K562 (cell line): ENCODE data around the gene PHF20. TPM values are rescaled to one million over a fixed set of nuclear protein-coding genes. Genes with fewer than 3 reads are reported as not detected.
A peak's percentile ranks its signal among the peaks of the same experiment; 100 is the strongest.

Experiments used
- ATAC-seq: fragments of 200-7000 bp; cut with Tn5 transposase; 3 replicates; pipeline ENCODE4 v1.9.1; 2020; ENCODE audit warnings: moderate library complexity
- BruUV-seq: library from RNA; stranded (reverse); fragments of 400-500 nt; replicated peaks from 2 replicates; lab custom pipeline; 2021; lab: Mats Ljungman, UMichigan
- CTCF ChIA-PET: fragments of 300-600 bp; formaldehyde crosslinking; extraction: SDS; loops from one replicate; lab custom pipeline; 2021; ENCODE audit warnings: low intra/inter-chr PET ratio; lab: Yijun Ruan, JAX
- POLR2A ChIA-PET: fragments of 300-600, 350-650 bp; sonication (Branson Sonifier 250); formaldehyde crosslinking; extraction: SDS; loops from one replicate; lab custom pipeline; 2021; ENCODE audit warnings: antibody characterized with exemption, inconsistent platforms; lab: Yijun Ruan, JAX
- DNase-seq, 4 experiments: peaks; one replicate each; pipeline versions ENCODE4 v3.0.0 to v3.0.0-alpha.2; 2011 to 2018; ENCODE audit warnings: low spot score in 3 of 4, mixed read lengths in 3 of 4; ENCODE audit errors: extremely low read depth in 1 of 4
- FAIRE-seq: peaks from 2 replicates; lab custom pipeline; 2011; peaks lifted over from hg19 to GRCh38; lab: Jason Lieb, UNC
- H2AFZ ChIP-seq: 2 replicates; pipeline ENCODE4 v1.6.0; 2011; ENCODE audit warnings: low read depth, low read length, control low read depth, inconsistent platforms
- H3K27ac ChIP-seq: fragments of 200-600 bp; 3 replicates; pipeline ENCODE4 v1.8.0; 2011; ENCODE audit warnings: low read depth, mild to moderate bottlenecking, control low read depth, inconsistent platforms, low read length, moderate library complexity, mixed read lengths; ENCODE audit errors: extremely low read depth
- H3K27me3 ChIP-seq, 2 experiments: fragments of 300-600 bp in 1 of 2; 2 replicates in 1 of 2; 3 replicates in 1 of 2; pipeline versions ENCODE4 v1.6.0 to v1.8.0; 2011; ENCODE audit warnings: inconsistent platforms in 2 of 2, low read length in 2 of 2, mild to moderate bottlenecking in 1 of 2, mixed read lengths in 1 of 2, moderate library complexity in 1 of 2; ENCODE audit not compliant: control insufficient read depth in 2 of 2, insufficient read depth in 2 of 2
- H3K36me3 ChIP-seq: fragments of 300-600 bp; 3 replicates; pipeline ENCODE4 v1.8.0; 2011; ENCODE audit warnings: mild to moderate bottlenecking, low read length, inconsistent platforms; ENCODE audit not compliant: control insufficient read depth, insufficient read depth
- H3K4me1 ChIP-seq, 2 experiments: fragments of 200-600 bp in 1 of 2; replicated peaks in 1 of 2; 2 replicates in 1 of 2; 3 replicates in 1 of 2; pipeline versions ENCODE4 v1.5.1 to v1.8.0; 2011; ENCODE audit warnings: inconsistent platforms in 2 of 2, low read length in 2 of 2, mild to moderate bottlenecking in 1 of 2, mixed read lengths in 1 of 2, moderate library complexity in 1 of 2; ENCODE audit not compliant: control insufficient read depth in 2 of 2, insufficient read depth in 2 of 2
- H3K4me2 ChIP-seq: 2 replicates; pipeline ENCODE4 v1.6.1; 2011; ENCODE audit warnings: low read length, control low read depth, inconsistent platforms, mixed read lengths; ENCODE audit not compliant: insufficient read depth
- H3K4me3 ChIP-seq: fragments of 200-600 bp; sonication (generic), shearing (Covaris generic); 2 replicates; pipeline ENCODE4 v1.5.1; 2016; ENCODE audit warnings: control low read depth, inconsistent platforms
- H3K79me2 ChIP-seq: fragments of 200-600 bp; 3 replicates; pipeline ENCODE4 v1.8.0; 2011; ENCODE audit warnings: low read length, inconsistent platforms; ENCODE audit not compliant: control insufficient read depth, insufficient read depth
- H3K9ac ChIP-seq, 2 experiments: 2 replicates each; pipeline versions ENCODE4 v1.6.0 to v1.6.1; 2011; ENCODE audit warnings: low read depth in 2 of 2, low read length in 2 of 2, control low read depth in 1 of 2, inconsistent platforms in 1 of 2, mild to moderate bottlenecking in 1 of 2, mixed read lengths in 1 of 2; ENCODE audit not compliant: insufficient read depth in 1 of 2
- H3K9me1 ChIP-seq: one replicate; pipeline ENCODE4 v1.6.0; 2011; ENCODE audit warnings: inconsistent platforms, mild to moderate bottlenecking, low read length, moderate library complexity; ENCODE audit not compliant: control insufficient read depth, insufficient read depth
- H3K9me3 ChIP-seq: replicated peaks from 2 replicates; pipeline ENCODE4 v1.5.1; 2011; ENCODE audit warnings: low read depth, low read length, inconsistent platforms; ENCODE audit not compliant: control insufficient read depth, insufficient read depth
- H4K20me1 ChIP-seq: replicated peaks from 2 replicates; pipeline ENCODE4 v1.6.1; 2011; ENCODE audit warnings: low read length, inconsistent platforms, mixed read lengths; ENCODE audit not compliant: control insufficient read depth, insufficient read depth
- FOXP1 ChIP-seq: sonication (generic); formaldehyde crosslinking; IDR thresholded peaks from 2 replicates; pipeline ENCODE4 v1.8.0; 2022; ENCODE audit warnings: mild to moderate bottlenecking, missing genetic modification reagents
- FOXP4 ChIP-seq: sonication (generic); formaldehyde crosslinking; IDR thresholded peaks from 2 replicates; pipeline ENCODE4 v1.8.0; 2022; ENCODE audit warnings: mild to moderate bottlenecking, missing genetic modification reagents, borderline replicate concordance
- MLLT1 ChIP-seq, 2 experiments: fragments of 450-650 bp; IDR thresholded peaks; 2 replicates each; pipeline ENCODE4 v1.6.1; 2016
- POLR2A ChIP-seq: fragments of 450-650 bp; conservative IDR thresholded peaks from 2 replicates; pipeline ENCODE4 v1.6.1; 2016
- POLR2B ChIP-seq: fragments of 450-650 bp; IDR thresholded peaks from 2 replicates; pipeline ENCODE4 v1.6.1; 2018; ENCODE audit warnings: low read depth; ENCODE audit not compliant: partially characterized antibody
- THRAP3 ChIP-seq: fragments of 450-650 bp; IDR thresholded peaks from 2 replicates; pipeline ENCODE4 v1.6.1; 2016; ENCODE audit warnings: mild to moderate bottlenecking, inconsistent platforms, borderline replicate concordance
- ZBTB11 ChIP-seq, 3 experiments: fragments of 200-800 bp in 1 of 3; fragments of 250-450 bp in 1 of 3; fragments of 450-650 bp in 1 of 3; sonication (Bioruptor Pico) in 1 of 3; sonication (Bioruptor generic) in 1 of 3; formaldehyde crosslinking in 1 of 3; IDR thresholded peaks; 2 replicates each; pipeline versions ENCODE4 v1.6.1 to v1.8.0; 2016 to 2022; ENCODE audit warnings: mild to moderate bottlenecking in 2 of 3, missing genetic modification characterization in 2 of 3, missing compliant biosample characterization in 1 of 3, moderate library complexity in 1 of 3
- ZHX1 ChIP-seq: fragments of 150-350 bp; conservative IDR thresholded peaks from 2 replicates; pipeline ENCODE4 v1.6.1; 2014; ENCODE audit warnings: low read length
- WGBS: fragments of 100-300 bp; shearing (Covaris generic); methylation state at CpG from one replicate; pipeline ENCODE4 v1.1.6; 2016; ENCODE audit warnings: low coverage, mixed read lengths; ENCODE audit not compliant: insufficient coverage; ENCODE audit errors: missing lambda C conversion rate; 5-methylcytosine and 5-hydroxymethylcytosine counted together
- in situ Hi-C: fragments of 300-500 bp; cut with MboI; formaldehyde crosslinking; loops from 4 replicates; pipeline ENCODE4 v1.15.0; 2018; ENCODE audit warnings: inconsistent platforms, mixed read lengths
- intact Hi-C: fragments of 100-400 bp; cut with micrococcal nuclease; formaldehyde crosslinking; loops from 2 replicates; pipeline ENCODE4 v1.14.2; 2022
- polyA plus RNA-seq, 8 experiments: library from polyadenylated mRNA; depleted of rRNA in 4 of 8; stranded (reverse) in 5 of 8; unstranded in 3 of 8; fragments of >200 nt; fragmentation: Nextera tagmentation in 2 of 8; fragmentation: Illumina TruSeq in 1 of 8; extraction: Ambion mirVana in 2 of 8; extraction: Trizol in 1 of 8; gene quantifications; 2 replicates each; pipeline versions ENCODE4 v1.2.1 to v1.2.3, GENCODE V29; 2011 to 2014; ENCODE audit warnings: inconsistent platforms in 1 of 8, missing spikeins in 1 of 8
- total RNA-seq, 7 experiments: library from RNA; depleted of rRNA in 6 of 7; stranded (reverse); fragments of >200 nt in 6 of 7; fragmentation: Illumina TruSeq in 2 of 7; extraction: Trizol in 2 of 7; gene quantifications; 2 replicates each; pipeline versions ENCODE4 v1.2.1 to v1.2.3, GENCODE V29; 2011 to 2021; ENCODE audit warnings: low replicate concordance in 1 of 7

Gene PHF20
- total and polyA plus RNA-seq, 9 of the 15 experiments (the other 6 are each of a cell fraction or from before 2014, with no cell fraction given), result 49.9 to 196 (median 70.7) TPM

- TF ChIP-seq FOXP4 (CRISPR knock-in tag), result no peak
Measured at GRCh38 chr20:35731469-35731788, 40.4 kb upstream of the PHF20 start (continued).

GRCh38 chr20:35731862-35732643 is 39.8 kb upstream of the PHF20 start:
- Histone ChIP-seq H3K36me3 (peaks cover 98% of the 10 kb centered on the region), H3K27ac (no peak overlapping the region), H3K27me3 (no peaks in the 10 kb centered on the region), H3K9me3 (no peaks in the 10 kb centered on the region), H3K9ac (0 out of 4 replicates have a peak overlapping the region, but pooled peaks of 1 of the 2 experiments have one; percentile 31), H4K20me1 (peaks cover 44% of the 10 kb centered on the region), H3K4me2 (no peak overlapping the region), H3K9me1 (no peaks in the 10 kb centered on the region), H2AFZ (no peak overlapping the region), H3K79me2 (peaks cover 95% of the 10 kb centered on the region), H3K4me3 (no peak overlapping the region), H3K4me1 (peaks cover 0 to 2% of the 10 kb centered on the region in 2 experiments; a peak in 2 of 5 replicates)
- DNase-seq, result no peak
- no peak for ATAC-seq
- intact Hi-C loops, result no loop called here
- 96% methylated on average over 23 of the region's 24 CpGs for whole genome bisulfite sequencing
- no TSS peak for BruUV-seq
- no peak for FAIRE-seq
- in situ Hi-C loops, result no loop called here
- CTCF ChIA-PET, result no interaction called here
- POLR2A ChIA-PET, result interaction anchor here (1.7 to 7.4 kb wide), 3 partner anchors 7 to 12 kb away, joined by 5 to 99 read pairs (median 7); partner anchors contain the start of gene RBM39
- TF ChIP-seq POLR2A (peak; percentile 39), POLR2B (peak; percentile 55), ZBTB11 (CRISPR knock-in tag; IDR thresholded peaks at IDR 0.05) (no peak), THRAP3 (0 out of 2 replicates have a peak, but pooled peaks have one; percentile 45), MLLT1 (IDR thresholded peaks at IDR 0.05) (0 out of 4 replicates have a peak, but pooled peaks of 1 of the 2 experiments have one; percentile 20), ZHX1 (no peak), FOXP1 (CRISPR knock-in tag) (no peak)
